Panc1 (cell line): ENCODE data around the gene OSBPL10.

Experiments used
- POLR2AphosphoS5 ChIP-seq: IDR thresholded peaks from 2 replicates; pipeline ENCODE4 v1.6.1; 2012; ENCODE audit warnings: mild to moderate bottlenecking, low read depth, low read length, moderate library complexity
- SIN3A ChIP-seq: IDR thresholded peaks from 2 replicates; pipeline ENCODE4 v1.6.1; 2012; ENCODE audit warnings: low read depth, mild to moderate bottlenecking, low read length, moderate library complexity, borderline replicate concordance; ENCODE audit not compliant: insufficient read depth
- TCF7L2 ChIP-seq: IDR thresholded peaks from 2 replicates; pipeline ENCODE4 v1.6.1; 2011; ENCODE audit warnings: mild to moderate bottlenecking, low read depth, low read length, inconsistent platforms
- TF ChIP-seq, protein P1 (sequence below): fragments of 450-650 bp; IDR thresholded peaks from 2 replicates; pipeline ENCODE4 v1.5.1; 2017; ENCODE audit warnings: mild to moderate bottlenecking
- TF ChIP-seq, protein P2 (sequence below), 2 experiments: IDR thresholded peaks; 2 replicates each; pipeline ENCODE4 v1.6.1; 2011 to 2012; ENCODE audit warnings: low read depth in 2 of 2, control low read depth in 1 of 2, low read length in 1 of 2, mild to moderate bottlenecking in 1 of 2, moderate library complexity in 1 of 2; ENCODE audit not compliant: insufficient read depth in 1 of 2

DNA sequence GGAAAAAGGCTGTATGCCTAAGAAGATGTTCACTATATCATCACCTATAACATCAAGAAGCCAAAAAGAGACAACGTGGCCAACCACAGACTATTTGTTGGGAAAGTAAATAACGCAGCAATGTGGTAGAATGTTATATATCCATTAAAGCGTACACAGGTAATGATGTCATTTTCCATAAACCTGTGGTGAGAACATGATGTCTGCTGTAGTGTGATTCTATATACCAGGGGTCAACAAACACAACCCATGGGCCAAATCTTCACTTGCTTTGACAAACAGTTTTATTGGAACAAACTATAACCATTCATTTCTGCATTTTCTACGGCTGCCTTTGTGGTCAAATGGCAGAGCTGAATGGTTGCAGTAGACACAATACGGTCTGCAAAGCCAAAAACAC, 287.7 kb downstream of the OSBPL10 start:
- TF ChIP-seq, protein P1, sequence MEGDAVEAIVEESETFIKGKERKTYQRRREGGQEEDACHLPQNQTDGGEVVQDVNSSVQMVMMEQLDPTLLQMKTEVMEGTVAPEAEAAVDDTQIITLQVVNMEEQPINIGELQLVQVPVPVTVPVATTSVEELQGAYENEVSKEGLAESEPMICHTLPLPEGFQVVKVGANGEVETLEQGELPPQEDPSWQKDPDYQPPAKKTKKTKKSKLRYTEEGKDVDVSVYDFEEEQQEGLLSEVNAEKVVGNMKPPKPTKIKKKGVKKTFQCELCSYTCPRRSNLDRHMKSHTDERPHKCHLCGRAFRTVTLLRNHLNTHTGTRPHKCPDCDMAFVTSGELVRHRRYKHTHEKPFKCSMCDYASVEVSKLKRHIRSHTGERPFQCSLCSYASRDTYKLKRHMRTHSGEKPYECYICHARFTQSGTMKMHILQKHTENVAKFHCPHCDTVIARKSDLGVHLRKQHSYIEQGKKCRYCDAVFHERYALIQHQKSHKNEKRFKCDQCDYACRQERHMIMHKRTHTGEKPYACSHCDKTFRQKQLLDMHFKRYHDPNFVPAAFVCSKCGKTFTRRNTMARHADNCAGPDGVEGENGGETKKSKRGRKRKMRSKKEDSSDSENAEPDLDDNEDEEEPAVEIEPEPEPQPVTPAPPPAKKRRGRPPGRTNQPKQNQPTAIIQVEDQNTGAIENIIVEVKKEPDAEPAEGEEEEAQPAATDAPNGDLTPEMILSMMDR, result no peak
- TF ChIP-seq SIN3A, result no peak
- TF ChIP-seq POLR2AphosphoS5, result no peak
- TF ChIP-seq TCF7L2, result no peak
- TF ChIP-seq, protein P2, sequence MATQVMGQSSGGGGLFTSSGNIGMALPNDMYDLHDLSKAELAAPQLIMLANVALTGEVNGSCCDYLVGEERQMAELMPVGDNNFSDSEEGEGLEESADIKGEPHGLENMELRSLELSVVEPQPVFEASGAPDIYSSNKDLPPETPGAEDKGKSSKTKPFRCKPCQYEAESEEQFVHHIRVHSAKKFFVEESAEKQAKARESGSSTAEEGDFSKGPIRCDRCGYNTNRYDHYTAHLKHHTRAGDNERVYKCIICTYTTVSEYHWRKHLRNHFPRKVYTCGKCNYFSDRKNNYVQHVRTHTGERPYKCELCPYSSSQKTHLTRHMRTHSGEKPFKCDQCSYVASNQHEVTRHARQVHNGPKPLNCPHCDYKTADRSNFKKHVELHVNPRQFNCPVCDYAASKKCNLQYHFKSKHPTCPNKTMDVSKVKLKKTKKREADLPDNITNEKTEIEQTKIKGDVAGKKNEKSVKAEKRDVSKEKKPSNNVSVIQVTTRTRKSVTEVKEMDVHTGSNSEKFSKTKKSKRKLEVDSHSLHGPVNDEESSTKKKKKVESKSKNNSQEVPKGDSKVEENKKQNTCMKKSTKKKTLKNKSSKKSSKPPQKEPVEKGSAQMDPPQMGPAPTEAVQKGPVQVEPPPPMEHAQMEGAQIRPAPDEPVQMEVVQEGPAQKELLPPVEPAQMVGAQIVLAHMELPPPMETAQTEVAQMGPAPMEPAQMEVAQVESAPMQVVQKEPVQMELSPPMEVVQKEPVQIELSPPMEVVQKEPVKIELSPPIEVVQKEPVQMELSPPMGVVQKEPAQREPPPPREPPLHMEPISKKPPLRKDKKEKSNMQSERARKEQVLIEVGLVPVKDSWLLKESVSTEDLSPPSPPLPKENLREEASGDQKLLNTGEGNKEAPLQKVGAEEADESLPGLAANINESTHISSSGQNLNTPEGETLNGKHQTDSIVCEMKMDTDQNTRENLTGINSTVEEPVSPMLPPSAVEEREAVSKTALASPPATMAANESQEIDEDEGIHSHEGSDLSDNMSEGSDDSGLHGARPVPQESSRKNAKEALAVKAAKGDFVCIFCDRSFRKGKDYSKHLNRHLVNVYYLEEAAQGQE (IDR thresholded peaks at IDR 0.05; ENCODE audit: insufficient read depth in 1 of 2, low read depth in 2 of 2, low read length in 1 of 2), result no peak
